Uterus (tissue), 2 donors: ENCODE measurements around the gene NUP133.

Experiments used
- CTCF ChIP-seq, 4 experiments: fragments of 200-600 bp in 2 of 4; fragments of 450-650 bp in 2 of 4; sonication (generic) in 2 of 4; IDR thresholded peaks; one replicate each; pipeline ENCODE4 v1.5.1; 2016 to 2019; ENCODE audit warnings: antibody characterized with exemption in 4 of 4, mild to moderate bottlenecking in 2 of 4, moderate library complexity in 1 of 4
- POLR2A ChIP-seq, 2 donors: fragments of 450-650 bp; IDR thresholded peaks; one replicate each; pipeline ENCODE4 v1.6.1; 2016; ENCODE audit warnings: antibody characterized with exemption in 2 of 2, mild to moderate bottlenecking in 1 of 2, moderate library complexity in 1 of 2

DNA sequence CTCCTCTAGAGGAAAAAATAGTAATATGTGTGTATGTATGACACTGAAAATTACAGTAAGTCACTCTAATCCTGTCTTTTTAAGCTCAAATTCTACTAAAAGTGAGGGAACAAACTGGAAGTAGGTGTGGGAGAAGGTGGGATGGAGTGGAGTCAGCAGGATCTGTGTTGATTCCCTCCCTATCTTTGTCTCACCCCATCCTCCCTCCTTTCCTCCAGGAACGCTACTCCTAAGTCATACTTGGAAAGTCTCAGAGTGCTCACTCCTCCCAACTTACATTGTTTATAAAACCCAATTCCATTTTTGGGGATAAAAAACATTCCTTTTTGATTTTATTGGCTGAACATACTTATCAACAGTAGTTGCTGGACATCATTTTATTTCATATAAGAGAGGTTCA, 14.9 kb upstream of the NUP133 start:
- TF ChIP-seq CTCF (IDR thresholded peaks at IDR 0.05) (no peak), POLR2A (IDR thresholded peaks at IDR 0.05) (no peak)
